GM12865 (cell line): ENCODE measurements around the gene RABGAP1L.
A peak's percentile ranks its signal among the peaks of the same experiment; 100 is the strongest.

Experiments used
- DNase-seq: peaks from one replicate; pipeline ENCODE4 v3.0.0; 2010; ENCODE audit warnings: low read depth
- H3K4me3 ChIP-seq: 2 replicates; pipeline ENCODE4 v1.5.1; 2011; ENCODE audit warnings: mild to moderate bottlenecking, low read depth, low read length, control low read depth
- TF ChIP-seq, protein P1 (sequence below): IDR thresholded peaks from 2 replicates; pipeline ENCODE4 v1.5.1; 2011; ENCODE audit warnings: low read length, control low read depth, low read depth, inconsistent platforms; ENCODE audit not compliant: insufficient read depth; ENCODE audit errors: missing control alignments

The RABGAP1L gene

DNA sequence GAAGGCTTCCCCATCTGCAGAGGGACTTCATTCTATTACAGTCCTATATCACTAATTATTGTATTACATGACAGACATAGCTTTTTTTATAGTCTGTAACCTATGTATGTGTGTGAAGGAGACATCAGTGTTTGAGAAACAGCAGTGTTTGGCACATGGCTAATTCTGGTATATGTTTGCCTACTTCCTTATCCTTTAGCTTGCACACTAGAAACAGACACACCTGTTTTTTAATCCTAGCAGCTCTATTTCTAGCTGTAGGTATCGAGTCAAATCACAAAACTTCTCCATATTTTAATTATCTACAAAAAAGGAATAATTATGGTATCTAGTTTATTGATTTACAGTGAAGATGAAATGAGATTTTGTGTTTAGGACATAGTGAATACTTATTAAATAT lies 711.0 kb downstream of the RABGAP1L start:
- TF ChIP-seq, protein P1, sequence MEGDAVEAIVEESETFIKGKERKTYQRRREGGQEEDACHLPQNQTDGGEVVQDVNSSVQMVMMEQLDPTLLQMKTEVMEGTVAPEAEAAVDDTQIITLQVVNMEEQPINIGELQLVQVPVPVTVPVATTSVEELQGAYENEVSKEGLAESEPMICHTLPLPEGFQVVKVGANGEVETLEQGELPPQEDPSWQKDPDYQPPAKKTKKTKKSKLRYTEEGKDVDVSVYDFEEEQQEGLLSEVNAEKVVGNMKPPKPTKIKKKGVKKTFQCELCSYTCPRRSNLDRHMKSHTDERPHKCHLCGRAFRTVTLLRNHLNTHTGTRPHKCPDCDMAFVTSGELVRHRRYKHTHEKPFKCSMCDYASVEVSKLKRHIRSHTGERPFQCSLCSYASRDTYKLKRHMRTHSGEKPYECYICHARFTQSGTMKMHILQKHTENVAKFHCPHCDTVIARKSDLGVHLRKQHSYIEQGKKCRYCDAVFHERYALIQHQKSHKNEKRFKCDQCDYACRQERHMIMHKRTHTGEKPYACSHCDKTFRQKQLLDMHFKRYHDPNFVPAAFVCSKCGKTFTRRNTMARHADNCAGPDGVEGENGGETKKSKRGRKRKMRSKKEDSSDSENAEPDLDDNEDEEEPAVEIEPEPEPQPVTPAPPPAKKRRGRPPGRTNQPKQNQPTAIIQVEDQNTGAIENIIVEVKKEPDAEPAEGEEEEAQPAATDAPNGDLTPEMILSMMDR = no peak
- no peak for DNase-seq
- H3K4me3 ChIP-seq = no peak overlapping the region

DNA sequence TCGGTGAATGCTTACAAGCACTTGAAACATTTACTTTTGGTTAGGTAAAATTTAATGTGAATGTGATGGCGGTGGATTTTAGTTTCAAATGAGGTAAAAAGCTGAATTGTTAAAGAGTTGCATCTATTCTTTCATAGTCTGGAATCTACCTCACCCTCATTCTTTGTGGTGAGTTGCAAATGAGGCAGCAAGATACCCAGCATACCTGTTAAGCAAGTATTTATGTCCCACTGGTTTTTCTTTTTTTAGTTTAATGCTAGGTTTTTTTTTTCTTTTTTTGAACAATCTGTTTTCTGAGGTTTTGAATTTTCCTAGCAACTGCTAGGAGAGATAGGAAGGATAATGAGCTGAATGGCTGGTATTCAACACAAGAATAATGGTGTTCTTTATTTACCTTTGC lies 712.6 kb downstream of the RABGAP1L start:
- peak; percentile 37 for DNase-seq
- TF ChIP-seq, protein P1 = no peak
- H3K4me3 ChIP-seq = no peak overlapping the region; the same call in 1 of the 2 replicates

DNA sequence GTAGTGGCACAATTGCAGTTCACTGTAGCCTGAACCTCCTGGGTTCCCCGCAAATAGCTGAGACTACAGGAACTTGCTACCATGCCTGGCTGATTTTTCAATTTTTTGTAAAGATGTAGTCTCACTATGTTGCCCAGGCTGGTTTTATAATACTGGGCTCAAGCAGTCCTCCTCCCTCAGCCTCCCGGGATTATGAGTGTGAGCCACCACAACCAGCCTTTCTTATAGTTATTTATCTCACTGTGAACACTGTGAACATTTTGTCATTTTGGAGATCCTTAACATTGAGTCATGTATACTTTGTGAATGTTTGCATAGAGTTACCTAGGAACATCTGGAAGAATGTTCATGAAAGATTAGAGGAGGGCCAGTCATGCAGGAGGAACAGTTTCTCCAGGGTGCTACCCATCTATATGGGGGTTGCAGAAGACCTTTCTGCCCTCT lies 713.3 kb downstream of the RABGAP1L start:
- TF ChIP-seq, protein P1 = no peak
- H3K4me3 ChIP-seq = no peak overlapping the region
- DNase-seq = peak; percentile 25

DNA sequence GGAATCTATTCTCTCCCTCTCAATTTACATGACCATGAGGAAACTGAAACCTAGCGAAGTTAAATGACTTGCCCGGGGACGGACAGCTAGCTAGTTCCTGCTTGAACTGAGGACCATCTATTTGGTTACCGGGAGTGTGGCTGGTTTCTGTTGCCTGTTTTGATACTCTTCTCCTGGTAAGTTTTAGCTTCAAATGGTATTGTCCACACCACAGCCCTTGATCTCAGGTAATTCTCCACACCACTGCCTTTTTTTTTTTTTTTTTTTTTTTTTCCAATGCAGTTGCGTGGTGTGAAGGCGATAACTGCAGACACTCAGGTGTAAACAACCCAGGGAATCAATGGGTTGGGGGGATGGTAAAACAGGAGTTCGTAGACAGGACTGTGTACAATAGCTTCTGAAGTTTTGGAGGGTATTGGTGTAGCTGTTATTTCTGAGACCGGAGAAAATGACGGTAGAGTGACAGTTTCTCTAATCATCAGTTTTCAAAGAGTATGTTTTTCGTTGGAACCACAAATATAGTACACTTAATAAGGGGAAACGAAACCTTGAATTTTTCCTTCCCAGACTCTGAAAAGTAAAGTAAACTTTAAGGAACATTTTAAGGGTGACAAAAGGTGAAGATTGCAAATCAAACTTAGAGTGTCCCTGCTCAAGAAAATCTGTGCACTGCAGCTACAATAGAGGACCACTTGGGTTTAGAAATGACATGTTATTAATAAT lies 715.2 kb downstream of the RABGAP1L start:
- peak overlapping the region; percentile 56 for H3K4me3 ChIP-seq

DNA sequence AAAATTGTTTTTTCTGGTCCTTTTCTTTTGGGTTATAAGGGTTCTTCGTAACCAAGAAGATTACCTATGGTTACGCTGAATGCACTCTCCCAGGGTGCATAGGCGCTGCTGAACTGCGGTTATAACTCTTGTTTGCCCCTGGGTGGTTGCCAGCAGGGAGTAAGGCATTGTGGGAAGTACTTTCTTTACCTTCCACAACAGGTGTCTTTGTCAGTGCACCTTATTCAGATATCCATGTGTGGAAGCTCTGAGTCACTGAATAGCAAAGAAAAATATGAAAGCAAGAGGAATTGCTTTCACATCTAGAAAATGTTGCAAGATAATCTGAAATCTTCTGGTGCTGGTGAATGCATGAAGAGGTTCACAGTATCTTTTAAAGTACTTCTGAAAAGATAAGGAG lies 716.0 kb downstream of the RABGAP1L start:
- TF ChIP-seq, protein P1 = no peak
- peak overlapping the region; percentile 56 for H3K4me3 ChIP-seq
- peak; percentile 66 for DNase-seq

More for the DNA sequence above, 715.2 kb downstream of the RABGAP1L start:
- TF ChIP-seq, protein P1 = no peak
- peak; percentile 84 for DNase-seq

DNA sequence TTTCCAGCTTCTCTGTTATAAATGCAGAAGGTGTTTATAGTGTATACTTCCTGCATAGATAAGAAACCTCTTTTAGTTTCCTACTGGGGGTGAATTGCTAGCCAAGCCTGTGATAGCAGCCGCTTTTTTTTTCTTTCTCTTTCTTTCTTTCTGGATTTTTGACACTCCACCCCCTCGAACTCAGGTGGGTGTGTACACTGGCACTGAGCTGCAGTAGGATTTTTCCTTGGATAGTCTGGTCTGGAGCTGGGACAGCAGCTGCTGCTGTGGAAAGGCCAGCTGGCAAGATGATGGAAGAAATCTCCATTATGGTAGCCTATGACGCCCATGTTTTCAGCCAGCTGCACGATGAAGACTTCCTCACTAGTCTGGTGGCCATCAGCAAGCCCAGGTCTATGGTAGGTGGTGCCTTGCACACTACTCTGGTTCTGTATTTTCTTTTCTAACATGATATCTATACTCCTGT lies 717.9 kb downstream of the RABGAP1L start:
- no peak for DNase-seq
- TF ChIP-seq, protein P1 = no peak
- no peak overlapping the region for H3K4me3 ChIP-seq
